Measurements from ENCODE around the gene PRR33.

Gene PRR33

DNA sequence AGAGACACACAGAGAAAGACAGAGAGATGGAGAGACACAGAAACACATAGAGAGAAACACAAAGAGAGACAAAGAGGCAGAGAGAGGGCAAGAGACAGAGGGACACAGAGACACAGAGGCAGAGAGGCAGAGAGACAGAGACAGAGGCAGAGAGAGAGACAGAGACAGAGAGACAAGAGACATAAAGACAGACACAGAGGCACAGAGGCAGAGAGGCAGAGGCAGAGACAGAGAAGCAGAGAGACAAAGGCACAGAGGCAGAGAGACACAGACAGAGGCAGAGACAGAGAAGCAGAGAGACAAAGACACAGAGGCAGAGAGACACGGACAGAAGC is 46.6 kb downstream of the PRR33 start:
- no peak for DNase-seq (ENCODE audit: insufficient read length, low spot score)
- TF ChIP-seq POLR2A (IDR thresholded peaks at IDR 0.05; ENCODE audit: low read depth, low read length) = no peak
- TF ChIP-seq TAF1 (IDR thresholded peaks at IDR 0.05; ENCODE audit: low read depth, low read length) = no peak
- no peak for TF ChIP-seq SPI1 (IDR thresholded peaks at IDR 0.05; ENCODE audit: low read depth, low read length)
- peak; percentile 56 for FAIRE-seq

DNA sequence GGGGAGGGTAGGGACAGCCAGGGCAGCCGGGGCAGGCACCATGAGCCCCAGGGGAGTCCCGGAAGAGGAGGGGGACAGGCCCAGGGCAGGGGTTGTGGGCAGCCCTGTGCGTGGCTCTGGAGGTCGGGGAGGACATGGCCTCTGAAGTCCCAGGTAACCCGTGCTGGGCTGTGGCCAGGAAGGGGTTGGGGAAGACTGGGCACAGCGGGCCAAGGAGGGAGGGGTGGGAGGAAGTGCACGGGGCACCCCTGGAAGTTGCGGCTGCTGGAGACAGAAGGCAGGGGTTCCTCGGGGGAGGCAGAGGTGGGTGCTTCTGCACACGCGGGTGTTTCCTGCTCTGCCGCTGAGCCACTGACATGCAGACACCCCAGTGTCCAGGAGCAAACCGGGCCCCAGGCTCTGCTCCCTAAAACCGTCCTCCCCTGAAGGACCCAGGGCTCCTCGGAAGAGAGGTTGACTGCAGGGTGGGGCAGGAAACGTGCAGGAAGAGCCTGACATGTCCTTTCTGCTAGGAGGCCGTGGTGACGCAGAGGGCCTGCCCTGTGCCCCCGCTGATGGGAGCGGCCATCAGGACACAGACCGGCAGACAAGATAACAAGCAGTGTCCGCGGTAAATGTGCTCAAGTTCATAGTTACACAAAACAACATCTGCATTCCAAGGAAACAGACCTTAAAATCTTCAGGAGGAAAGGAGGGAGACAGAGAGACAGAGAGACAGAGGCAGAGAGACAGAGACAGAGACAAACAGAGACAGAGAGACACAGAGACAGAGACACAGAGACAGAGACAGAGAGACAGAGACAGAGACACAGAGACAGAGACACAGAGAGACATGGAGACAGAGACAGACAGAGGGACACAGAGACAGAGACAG is 47.2 kb downstream of the PRR33 start:
- no peak for DNase-seq (ENCODE audit: insufficient read length, low spot score)
- TF ChIP-seq POLR2A (IDR thresholded peaks at IDR 0.05; ENCODE audit: low read depth, low read length) (no peak), SPI1 (IDR thresholded peaks at IDR 0.05; ENCODE audit: low read depth, low read length) (0 out of 2 replicates have a peak, but pooled peaks have one; percentile 21), PAX5 (IDR thresholded peaks at IDR 0.05; ENCODE audit: insufficient read depth, low read length, severe bottlenecking) (no peak), POU2F2 (IDR thresholded peaks at IDR 0.05; ENCODE audit: low read depth, low read length) (no peak), TAF1 (IDR thresholded peaks at IDR 0.05; ENCODE audit: low read depth, low read length) (no peak), POLR2AphosphoS5 (IDR thresholded peaks at IDR 0.05; ENCODE audit: low read depth, low read length) (no peak)
- FAIRE-seq = peak; percentile 75

DNA sequence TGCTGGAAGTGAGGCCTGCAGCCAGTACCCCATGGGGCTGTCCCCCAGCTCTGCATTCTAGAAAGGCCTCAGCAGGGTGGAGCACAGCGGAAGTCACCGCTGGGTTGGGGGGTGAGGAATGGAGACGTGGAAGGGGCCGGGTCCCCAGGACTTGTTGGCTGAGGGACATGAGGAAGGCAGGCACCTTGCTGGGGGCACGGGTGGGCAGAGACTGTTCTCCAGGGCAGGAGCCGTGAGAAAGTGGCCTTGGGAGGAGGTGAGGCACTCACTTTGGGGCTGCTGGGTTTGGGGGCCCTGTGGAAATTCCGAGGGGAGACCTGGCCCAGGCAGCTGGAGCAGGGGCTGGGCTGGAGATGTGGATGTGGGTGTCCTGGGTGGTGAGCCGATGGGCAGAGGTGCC is 47.9 kb downstream of the PRR33 start:
- FAIRE-seq (no peak), DNase-seq (ENCODE audit: insufficient read length, low spot score) (no peak)
- no peak for TF ChIP-seq POLR2A (IDR thresholded peaks at IDR 0.05; ENCODE audit: low read depth, low read length)
- no peak for TF ChIP-seq SPI1 (IDR thresholded peaks at IDR 0.05; ENCODE audit: low read depth, low read length)
- TF ChIP-seq POLR2AphosphoS5 (IDR thresholded peaks at IDR 0.05; ENCODE audit: low read depth, low read length) = no peak
- TF ChIP-seq POU2F2 (IDR thresholded peaks at IDR 0.05; ENCODE audit: low read depth, low read length) = no peak
- no peak for TF ChIP-seq PAX5 (IDR thresholded peaks at IDR 0.05; ENCODE audit: insufficient read depth, low read length, severe bottlenecking)
- no peak for TF ChIP-seq TAF1 (IDR thresholded peaks at IDR 0.05; ENCODE audit: low read depth, low read length)

DNA sequence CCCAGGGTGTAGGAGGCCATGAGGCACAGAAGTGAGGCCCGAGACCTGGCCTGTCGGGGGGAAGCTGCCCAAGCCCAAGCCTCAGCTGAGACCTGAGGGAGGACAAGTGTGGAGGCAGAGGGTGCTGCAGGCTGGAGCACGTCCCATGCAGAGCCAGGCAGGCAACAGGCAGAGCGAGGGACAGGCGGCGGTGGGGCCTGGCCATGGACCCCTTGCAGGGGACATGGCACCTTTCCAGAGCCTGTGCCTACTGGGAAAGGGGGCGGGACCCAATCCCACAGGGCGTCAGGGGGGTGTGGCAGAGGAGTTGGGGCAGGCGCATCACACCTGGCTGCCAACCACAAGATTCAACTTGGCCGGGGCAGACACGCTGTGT is 48.6 kb downstream of the PRR33 start:
- TF ChIP-seq SPI1 (IDR thresholded peaks at IDR 0.05; ENCODE audit: low read depth, low read length) (no peak), POLR2AphosphoS5 (IDR thresholded peaks at IDR 0.05; ENCODE audit: low read depth, low read length) (no peak), TAF1 (IDR thresholded peaks at IDR 0.05; ENCODE audit: low read depth, low read length) (no peak), PAX5 (IDR thresholded peaks at IDR 0.05; ENCODE audit: insufficient read depth, low read length, severe bottlenecking) (no peak), POLR2A (IDR thresholded peaks at IDR 0.05; ENCODE audit: low read depth, low read length) (no peak), POU2F2 (IDR thresholded peaks at IDR 0.05; ENCODE audit: low read depth, low read length) (no peak)
- DNase-seq (ENCODE audit: insufficient read length, low spot score) = no peak
- FAIRE-seq = no peak

DNA sequence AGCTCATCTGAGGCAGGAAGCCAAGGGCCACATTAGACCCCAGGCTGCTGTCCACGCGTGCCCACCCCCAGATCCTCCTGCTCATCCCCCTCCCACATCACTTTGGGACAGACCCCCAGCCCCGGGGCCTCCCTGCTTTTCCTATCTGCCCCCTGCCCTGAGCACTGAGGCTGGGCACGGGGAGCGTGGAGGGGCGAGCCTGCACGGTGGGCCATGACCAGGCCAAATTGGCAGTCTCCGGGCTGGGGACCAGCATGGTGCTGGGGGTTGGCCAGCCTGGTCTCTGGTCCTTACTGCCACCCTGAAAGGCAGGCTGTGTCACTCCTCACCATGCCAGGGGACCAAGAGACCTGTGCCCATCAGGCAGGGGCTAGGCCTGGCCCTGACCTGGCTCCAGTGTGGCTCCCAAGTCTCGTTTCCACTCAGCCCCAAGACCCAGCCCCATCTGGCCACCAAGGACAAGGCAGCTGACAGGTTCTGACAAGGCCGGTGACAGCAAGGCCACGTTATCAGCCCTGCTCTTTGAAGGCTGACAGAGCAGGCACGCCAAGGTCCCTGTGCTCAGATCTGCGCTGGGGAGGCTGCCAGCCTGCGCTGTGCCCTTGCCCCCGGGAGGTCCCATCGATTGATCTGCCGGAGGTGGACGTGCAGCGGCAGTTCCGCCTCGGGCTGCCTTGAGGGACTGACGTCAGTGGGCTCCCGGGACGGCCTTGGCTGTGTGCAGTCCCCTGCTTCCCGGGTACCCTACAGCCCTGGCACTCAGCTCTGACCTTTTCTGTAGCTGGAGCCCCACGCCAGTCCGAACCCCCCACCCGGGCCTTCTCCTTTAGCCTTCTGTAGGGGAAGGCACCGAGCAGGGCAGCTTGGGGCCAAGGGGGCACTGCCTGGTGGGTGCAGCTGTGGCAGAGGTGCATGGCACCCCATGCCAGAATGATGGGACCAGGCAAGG is 49.3 kb downstream of the PRR33 start:
- DNase-seq (ENCODE audit: insufficient read length, low spot score) (no peak), FAIRE-seq (no peak)
- no peak for TF ChIP-seq POLR2AphosphoS5 (IDR thresholded peaks at IDR 0.05; ENCODE audit: low read depth, low read length)
- no peak for TF ChIP-seq POU2F2 (IDR thresholded peaks at IDR 0.05; ENCODE audit: low read depth, low read length)
- TF ChIP-seq PAX5 (IDR thresholded peaks at IDR 0.05; ENCODE audit: insufficient read depth, low read length, severe bottlenecking) = no peak
- no peak for TF ChIP-seq TAF1 (IDR thresholded peaks at IDR 0.05; ENCODE audit: low read depth, low read length)
- no peak for TF ChIP-seq SPI1 (IDR thresholded peaks at IDR 0.05; ENCODE audit: low read depth, low read length)
- no peak for TF ChIP-seq POLR2A (IDR thresholded peaks at IDR 0.05; ENCODE audit: low read depth, low read length)

DNA sequence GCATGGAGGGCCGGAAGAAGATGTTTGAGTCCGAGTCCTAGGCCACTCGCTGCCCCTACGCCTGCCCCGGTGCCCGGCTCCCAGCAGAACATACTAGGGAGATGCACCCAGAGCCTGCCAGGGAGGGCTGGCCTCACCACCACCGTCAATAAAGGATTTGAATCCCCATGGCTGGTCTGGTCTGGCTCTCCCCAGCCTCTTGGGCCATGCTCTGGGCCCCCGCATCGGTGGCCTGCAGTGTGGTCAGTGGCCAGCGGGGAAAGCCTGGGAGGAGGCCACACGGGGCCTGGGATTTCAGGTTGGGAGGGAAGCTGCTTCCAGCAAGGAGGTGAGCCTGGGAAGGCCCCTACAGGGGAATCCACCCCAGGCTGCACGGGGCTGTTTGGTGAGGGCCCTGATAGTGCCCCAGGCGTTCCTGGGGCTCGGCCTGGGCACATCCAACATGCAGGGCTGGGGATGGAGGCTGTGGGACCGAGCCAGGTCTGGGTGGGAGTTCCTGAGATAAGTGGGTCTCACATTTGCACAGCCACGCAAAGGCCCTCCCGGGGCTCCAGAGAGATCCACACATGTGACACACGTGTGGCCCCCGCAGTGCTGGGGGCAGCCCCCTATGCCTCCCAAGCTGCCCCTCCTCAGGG is 50.1 kb downstream of the PRR33 start:
- TF ChIP-seq TAF1 (IDR thresholded peaks at IDR 0.05; ENCODE audit: low read depth, low read length) = no peak
- no peak for TF ChIP-seq PAX5 (IDR thresholded peaks at IDR 0.05; ENCODE audit: insufficient read depth, low read length, severe bottlenecking)
- TF ChIP-seq POLR2AphosphoS5 (IDR thresholded peaks at IDR 0.05; ENCODE audit: low read depth, low read length) = no peak
- TF ChIP-seq POLR2A (IDR thresholded peaks at IDR 0.05; ENCODE audit: low read depth, low read length) = no peak
- TF ChIP-seq POU2F2 (IDR thresholded peaks at IDR 0.05; ENCODE audit: low read depth, low read length) = no peak
- no peak for TF ChIP-seq SPI1 (IDR thresholded peaks at IDR 0.05; ENCODE audit: low read depth, low read length)
- DNase-seq (ENCODE audit: insufficient read length, low spot score) = no peak
- no peak for FAIRE-seq

DNA sequence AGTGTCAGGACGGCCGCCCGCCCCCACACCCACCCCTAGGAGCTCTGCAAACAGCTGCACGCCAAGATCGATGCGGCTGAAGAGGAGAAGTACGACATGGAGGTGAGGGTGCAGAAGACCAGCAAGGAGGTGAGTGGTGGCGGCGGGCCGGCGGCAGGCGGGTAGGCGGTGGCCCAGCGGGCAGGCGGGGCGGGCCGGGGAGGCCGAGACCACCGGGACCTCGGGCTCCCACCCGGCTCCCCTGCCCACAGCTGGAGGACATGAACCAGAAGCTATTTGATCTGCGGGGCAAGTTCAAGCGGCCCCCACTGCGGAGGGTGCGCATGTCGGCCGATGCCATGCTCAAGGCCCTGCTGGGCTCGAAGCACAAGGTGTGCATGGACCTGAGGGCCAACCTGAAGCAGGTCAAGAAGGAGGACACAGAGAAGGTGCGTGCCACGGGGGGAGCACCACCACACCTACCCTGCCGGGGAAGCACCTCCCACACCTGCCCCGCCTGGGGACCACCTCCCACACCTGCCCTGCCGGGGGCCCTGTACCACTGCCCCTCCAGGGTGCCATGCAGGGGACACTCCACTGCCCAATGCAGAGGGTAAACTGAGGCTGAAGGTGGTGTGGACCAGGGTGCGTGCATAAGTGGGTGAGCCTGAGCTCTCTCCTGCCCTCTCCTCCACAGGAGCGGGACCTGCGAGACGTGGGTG is 50.8 kb downstream of the PRR33 start:
- FAIRE-seq = peak; percentile 33
- DNase-seq (ENCODE audit: insufficient read length, low spot score) = no peak
- TF ChIP-seq POLR2A (IDR thresholded peaks at IDR 0.05; ENCODE audit: low read depth, low read length) = no peak
- TF ChIP-seq PAX5 (IDR thresholded peaks at IDR 0.05; ENCODE audit: insufficient read depth, low read length, severe bottlenecking) = no peak
- no peak for TF ChIP-seq TAF1 (IDR thresholded peaks at IDR 0.05; ENCODE audit: low read depth, low read length)
- no peak for TF ChIP-seq POLR2AphosphoS5 (IDR thresholded peaks at IDR 0.05; ENCODE audit: low read depth, low read length)
- no peak for TF ChIP-seq POU2F2 (IDR thresholded peaks at IDR 0.05; ENCODE audit: low read depth, low read length)
- no peak for TF ChIP-seq SPI1 (IDR thresholded peaks at IDR 0.05; ENCODE audit: low read depth, low read length)

DNA sequence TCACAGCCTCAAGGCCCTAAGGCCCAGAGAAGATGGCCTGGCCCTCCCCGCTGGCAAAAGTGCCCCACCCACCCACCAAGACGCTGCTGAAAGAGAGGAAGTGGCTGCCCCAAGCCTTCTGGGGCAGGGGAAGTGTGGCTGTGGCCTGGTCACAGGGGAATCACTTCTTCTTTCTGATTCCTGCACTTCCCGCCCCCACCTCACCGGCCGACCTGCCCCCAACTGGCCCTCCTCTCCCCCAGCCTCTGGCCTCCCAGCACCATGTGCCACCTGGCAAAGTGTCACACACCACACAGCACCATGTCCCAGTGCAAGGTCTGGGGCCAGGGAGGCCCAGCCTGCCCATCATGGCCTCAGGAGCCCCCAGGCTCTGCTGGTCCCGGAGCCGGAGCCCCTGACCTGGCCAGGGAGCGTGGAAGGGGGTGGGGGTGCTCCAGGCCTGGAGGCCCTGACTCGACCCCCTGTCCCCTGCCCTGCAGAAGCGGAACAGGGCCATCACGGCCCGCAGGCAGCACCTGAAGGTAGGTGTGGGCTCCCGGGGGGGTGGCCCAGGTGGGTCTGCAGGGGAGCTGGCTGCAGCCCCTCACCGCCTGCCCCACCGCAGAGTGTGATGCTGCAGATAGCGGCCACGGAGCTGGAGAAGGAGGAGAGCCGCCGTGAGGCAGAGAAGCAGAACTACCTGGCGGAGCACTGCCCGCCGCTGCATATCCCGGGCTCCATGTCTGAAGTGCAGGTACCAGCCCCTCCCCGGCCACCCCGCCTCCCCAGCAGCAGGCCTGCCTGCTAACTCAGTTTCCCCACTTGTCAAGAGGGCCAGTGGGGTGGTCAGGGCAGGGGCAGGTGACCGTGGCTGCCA is 51.5 kb downstream of the PRR33 start:
- TF ChIP-seq SPI1 (IDR thresholded peaks at IDR 0.05; ENCODE audit: low read depth, low read length) (peak; percentile 95), POLR2A (IDR thresholded peaks at IDR 0.05; ENCODE audit: low read depth, low read length) (no peak)
- DNase-seq (ENCODE audit: insufficient read length, low spot score) (peak; percentile 81), FAIRE-seq (peak; percentile 83)
